GM12891 (cell line): ENCODE results near the gene SPO11.
A peak's percentile ranks its signal among the peaks of the same experiment; 100 is the strongest.

Source experiments
- DNase-seq: peaks from one replicate; pipeline ENCODE4 v3.0.0; 2011; ENCODE audit warnings: low spot score; ENCODE audit not compliant: insufficient read length
- FAIRE-seq: peaks from 2 replicates; lab custom pipeline; 2011; peaks lifted over from hg19 to GRCh38; lab: Jason Lieb, UNC
- PAX5 ChIP-seq: IDR thresholded peaks from 2 replicates; pipeline ENCODE4 v1.6.1; 2011; ENCODE audit warnings: low read length, moderate library complexity, mild to moderate bottlenecking; ENCODE audit not compliant: insufficient read depth, severe bottlenecking
- POLR2A ChIP-seq: IDR thresholded peaks from 2 replicates; pipeline ENCODE4 v1.6.1; 2011; ENCODE audit warnings: low read depth, low read length, control low read depth
- POLR2AphosphoS5 ChIP-seq: IDR thresholded peaks from 2 replicates; pipeline ENCODE4 v1.6.1; 2011; ENCODE audit warnings: low read depth, low read length, control low read depth
- POU2F2 ChIP-seq: IDR thresholded peaks from 2 replicates; pipeline ENCODE4 v1.6.1; 2011; ENCODE audit warnings: low read depth, mild to moderate bottlenecking, control low read depth, low read length, moderate library complexity
- SPI1 ChIP-seq: IDR thresholded peaks from 2 replicates; pipeline ENCODE4 v1.6.1; 2011; ENCODE audit warnings: low read depth, low read length, control low read depth
- TAF1 ChIP-seq: IDR thresholded peaks from 2 replicates; pipeline ENCODE4 v1.6.1; 2011; ENCODE audit warnings: low read depth, low read length, control low read depth

SPO11 gene

GRCh38 chr20:57374343-57374930, 44.8 kb downstream of the SPO11 start:
- no peak for FAIRE-seq
- TF ChIP-seq POLR2AphosphoS5 = no peak
- no peak for TF ChIP-seq POLR2A
- no peak for TF ChIP-seq POU2F2
- TF ChIP-seq TAF1 = no peak
- TF ChIP-seq SPI1 = no peak
- no peak for TF ChIP-seq PAX5
- DNase-seq = no peak

GRCh38 chr20:57374931-57375651, 45.5 kb downstream of the SPO11 start:
- no peak for DNase-seq
- no peak for FAIRE-seq

GRCh38 chr20:57375652-57376230, 46.1 kb downstream of the SPO11 start:
- FAIRE-seq = no peak
- no peak for TF ChIP-seq POU2F2
- TF ChIP-seq TAF1 = no peak
- TF ChIP-seq SPI1 = no peak
- TF ChIP-seq POLR2AphosphoS5 = no peak
- TF ChIP-seq PAX5 = no peak
- TF ChIP-seq POLR2A = no peak
- no peak for DNase-seq

More at GRCh38 chr20:57374931-57375651, 45.5 kb downstream of the SPO11 start:
- no peak for TF ChIP-seq TAF1
- TF ChIP-seq SPI1 = 0 out of 2 replicates have a peak, but pooled peaks have one; percentile 5
- TF ChIP-seq POLR2AphosphoS5 = no peak

- no peak for FAIRE-seq
- no peak for DNase-seq
- TF ChIP-seq POLR2A (no peak), SPI1 (no peak)
These were observed 47.7 kb downstream of the SPO11 start for GRCh38 chr20:57377350-57377749.

- FAIRE-seq (no peak), DNase-seq (no peak)
- TF ChIP-seq SPI1 (no peak), TAF1 (no peak), POLR2A (no peak), POU2F2 (no peak), PAX5 (no peak), POLR2AphosphoS5 (no peak)
These were observed 48.5 kb downstream of the SPO11 start for GRCh38 chr20:57378107-57378506.

- TF ChIP-seq POLR2A (no peak), POLR2AphosphoS5 (no peak), TAF1 (no peak), PAX5 (no peak), POU2F2 (no peak), SPI1 (no peak)
- DNase-seq = no peak
- no peak for FAIRE-seq
These were observed 49.2 kb downstream of the SPO11 start for GRCh38 chr20:57378646-57379262.

GRCh38 chr20:57379263-57379647, 49.7 kb downstream of the SPO11 start:
- DNase-seq (no peak), FAIRE-seq (no peak)

GRCh38 chr20:57380081-57380750, 50.6 kb downstream of the SPO11 start:
- DNase-seq (no peak), FAIRE-seq (no peak)
- TF ChIP-seq POU2F2 (no peak), PAX5 (no peak), SPI1 (no peak), POLR2AphosphoS5 (no peak), TAF1 (no peak), POLR2A (no peak)

More at GRCh38 chr20:57379263-57379647, 49.7 kb downstream of the SPO11 start:
- TF ChIP-seq PAX5 = no peak
- TF ChIP-seq SPI1 = no peak
- TF ChIP-seq POLR2AphosphoS5 = no peak
- no peak for TF ChIP-seq TAF1
- TF ChIP-seq POU2F2 = no peak
- no peak for TF ChIP-seq POLR2A

- FAIRE-seq (peak; percentile 85), DNase-seq (no peak)
- TF ChIP-seq POU2F2 (no peak), POLR2AphosphoS5 (no peak), PAX5 (no peak), TAF1 (no peak), SPI1 (no peak)
These were observed 52.2 kb downstream of the SPO11 start for GRCh38 chr20:57381596-57382503.
